ENCODE data around the gene UBC.
"Not testable (repeated sequence)": the region's sequence is repeated elsewhere in the genome, so short reads cannot be mapped to it uniquely, and the experiment has no call there.

Gene UBC

DNA sequence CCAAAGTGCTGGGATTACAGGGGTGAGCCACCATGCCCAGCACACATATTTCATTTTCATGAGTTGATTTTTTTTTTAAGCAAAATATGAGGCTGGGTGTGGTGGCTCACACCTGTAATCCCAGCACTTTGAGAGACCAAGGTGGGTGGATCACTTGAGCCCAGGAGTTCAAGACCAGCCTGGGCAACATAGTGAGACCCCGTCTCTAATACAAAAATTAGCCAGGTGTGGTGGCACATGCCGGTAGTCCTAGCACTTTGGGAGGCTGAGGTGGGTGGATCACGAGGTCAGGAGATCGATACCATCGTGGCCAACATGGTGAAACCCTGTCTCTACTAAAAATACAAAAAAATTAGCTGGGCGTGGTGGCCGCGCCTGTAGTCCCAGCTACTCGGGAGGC, 17.1 kb upstream of the UBC start:
- H3K4me3 ChIP-seq (ENCODE audit: low read depth, low read length) = not testable (repeated sequence)

DNA sequence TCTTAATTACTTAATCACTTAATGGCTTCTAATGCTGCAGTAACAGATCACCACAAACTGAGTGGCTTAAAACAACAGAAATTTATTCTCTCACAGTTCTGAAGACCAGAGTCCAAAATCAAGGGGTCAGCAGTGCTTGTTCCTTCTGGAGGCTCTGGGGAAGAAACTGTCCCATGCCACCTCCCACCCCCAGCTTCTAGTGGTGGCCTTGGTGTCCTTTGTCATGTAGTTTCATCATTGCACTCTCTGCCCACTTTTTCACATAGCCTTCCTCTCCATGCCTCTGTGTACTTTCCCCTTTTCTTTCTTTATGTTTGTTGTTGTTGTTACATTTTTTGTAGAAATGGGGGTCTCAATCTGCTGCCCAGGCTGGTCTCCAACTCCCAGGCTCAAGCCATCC, 16.1 kb upstream of the UBC start:
- no peak overlapping the region for H3K4me3 ChIP-seq (ENCODE audit: low read depth, low read length)

DNA sequence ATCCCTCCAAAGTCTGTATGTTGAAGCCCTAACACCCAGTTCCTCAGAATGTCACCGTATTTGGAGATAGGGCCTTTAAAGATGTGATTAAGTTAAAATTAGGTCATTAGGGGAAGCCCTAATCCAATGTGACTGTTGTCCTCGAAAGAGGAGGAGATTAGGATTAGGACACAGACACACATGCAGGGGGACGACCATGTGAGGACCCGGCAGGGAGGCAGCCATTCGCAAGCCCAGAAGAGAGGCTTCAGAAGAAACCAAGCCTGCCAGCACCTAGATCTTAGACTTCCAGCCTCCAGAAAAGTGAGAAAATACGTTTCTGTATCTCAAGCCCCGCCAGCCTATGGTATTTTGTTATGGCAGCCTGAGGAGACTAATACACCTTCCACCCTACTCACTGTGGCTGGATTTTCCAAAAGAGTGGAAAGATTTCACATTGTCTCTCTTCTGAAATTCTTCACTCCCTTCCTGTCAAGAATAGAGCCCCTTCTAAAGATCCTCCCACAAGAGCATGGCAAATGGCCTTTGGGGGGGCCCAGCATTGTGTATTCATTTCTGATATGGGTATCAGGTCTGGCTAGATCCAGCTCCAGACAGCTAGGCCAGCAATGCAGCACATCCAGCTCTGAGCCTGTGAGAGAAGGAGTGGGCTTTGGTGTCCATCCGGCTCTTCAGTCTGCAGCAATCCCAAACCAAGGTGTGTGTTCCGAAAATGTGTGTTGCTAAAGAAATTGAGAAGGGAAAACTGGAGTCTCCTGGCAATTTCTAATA, 15.4 kb upstream of the UBC start:
- no peak overlapping the region for H3K4me3 ChIP-seq (ENCODE audit: low read depth, low read length)

DNA sequence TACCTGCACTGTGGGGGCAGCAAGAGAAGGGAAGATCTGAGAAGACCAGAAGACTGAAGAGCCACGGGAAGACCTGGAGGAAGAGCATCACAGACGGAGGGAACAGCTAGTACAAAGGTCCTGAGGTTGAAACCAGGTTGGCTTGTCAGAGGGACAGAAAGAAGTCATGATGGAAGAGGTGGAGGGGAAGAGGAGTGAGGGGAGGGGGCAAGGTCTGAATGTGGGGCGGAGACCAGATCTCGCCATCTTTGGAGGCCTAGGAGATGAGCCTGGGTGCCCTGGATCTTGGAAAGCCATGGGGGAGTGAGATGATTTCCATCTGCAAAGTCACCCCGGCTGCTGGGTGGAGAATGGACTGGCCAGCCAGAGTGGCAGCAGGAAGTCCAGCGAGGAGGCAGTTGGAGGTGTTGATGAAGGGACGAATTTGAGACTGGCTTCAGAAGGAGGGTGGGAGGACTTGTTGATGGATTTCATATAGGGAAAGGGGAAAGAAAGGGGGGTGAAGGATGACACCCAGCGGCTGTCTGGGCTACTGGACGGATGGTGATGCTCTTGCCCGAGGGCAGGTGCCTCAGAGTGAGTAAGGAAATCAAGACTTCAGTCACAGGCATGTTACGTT, 14.6 kb upstream of the UBC start:
- H3K4me3 ChIP-seq (ENCODE audit: low read depth, low read length) = no peak overlapping the region

DNA sequence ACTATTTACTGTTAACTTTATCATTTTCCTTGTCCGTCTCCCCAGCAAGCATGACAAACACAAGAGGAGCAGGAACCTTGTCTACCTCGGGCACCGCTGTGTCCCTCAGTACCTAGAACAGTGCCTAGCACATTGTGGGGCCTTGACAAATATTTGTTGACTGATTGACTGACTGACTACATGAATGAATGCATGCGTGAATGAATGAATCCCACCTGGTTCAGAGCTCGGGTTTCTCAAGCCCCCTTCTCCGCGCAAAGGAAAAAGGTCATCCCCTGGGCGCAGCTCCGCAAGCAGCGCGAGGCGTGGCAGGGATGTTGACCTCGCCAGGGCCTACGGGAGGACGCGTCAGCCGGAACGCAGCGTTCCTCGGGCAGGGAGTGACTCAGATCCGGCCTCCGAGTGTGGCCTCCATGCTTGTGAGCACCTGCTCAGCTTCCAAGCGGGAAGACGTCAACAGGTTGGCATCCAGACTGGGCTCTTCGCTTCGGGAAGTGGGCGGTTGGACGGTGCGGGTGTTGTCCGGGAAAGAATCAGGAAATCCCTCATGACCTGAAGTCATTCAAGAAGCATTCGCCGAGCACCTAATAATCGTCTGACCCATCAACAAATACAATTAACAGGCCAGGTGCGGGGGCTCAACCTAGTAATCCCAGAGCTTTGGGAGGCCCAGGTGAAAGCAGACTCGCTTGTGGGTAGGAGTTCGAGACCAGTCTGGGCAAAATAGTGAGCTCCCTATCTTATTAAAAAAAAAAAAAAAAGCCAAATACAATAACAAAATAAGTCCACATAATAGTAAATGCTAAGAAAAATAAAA, 13.9 kb upstream of the UBC start:
- H3K4me3 ChIP-seq (ENCODE audit: low read depth, low read length) = peak overlapping the region; percentile 54

DNA sequence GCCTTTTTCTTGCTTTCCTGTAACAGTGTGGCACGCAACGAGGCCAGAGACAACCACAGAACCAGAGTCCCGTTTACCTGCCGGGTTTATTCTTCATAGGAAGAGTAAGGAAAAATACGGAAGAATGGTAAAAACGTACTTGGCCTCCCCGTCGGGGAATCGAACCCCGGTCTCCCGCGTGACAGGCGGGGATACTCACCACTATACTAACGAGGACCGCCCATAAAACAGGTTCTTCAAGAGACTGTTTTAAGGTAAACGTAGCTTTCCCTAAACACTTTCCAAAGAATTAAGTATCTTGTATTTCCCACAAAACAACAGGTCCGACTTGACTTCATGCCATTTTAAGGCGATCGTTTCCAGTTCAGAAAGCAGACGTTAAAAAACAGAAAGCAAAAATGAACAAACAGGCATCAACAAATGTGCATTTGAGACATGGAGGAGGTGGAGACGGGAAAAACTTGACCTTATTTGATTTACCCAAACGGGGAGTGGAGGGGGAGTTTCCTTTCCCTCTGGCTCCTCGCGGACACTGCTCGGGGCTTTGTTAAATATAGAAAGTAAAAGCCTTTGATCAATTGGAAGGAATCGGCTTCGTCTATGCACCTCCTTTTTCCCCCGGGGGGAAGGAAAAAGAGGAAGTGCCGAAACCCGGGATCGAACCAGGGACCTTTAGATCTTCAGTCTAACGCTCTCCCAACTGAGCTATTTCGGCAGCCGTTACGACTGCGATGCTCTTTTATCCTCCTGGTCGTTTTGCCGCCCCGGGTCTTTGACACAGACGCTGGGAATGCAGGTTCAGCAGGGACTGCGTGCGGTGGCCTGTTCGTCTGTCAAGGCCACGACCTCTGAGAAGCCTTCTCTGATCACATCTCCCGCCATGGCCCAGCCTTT, 13.0 kb upstream of the UBC start:
- peak overlapping the region; percentile 96 for H3K4me3 ChIP-seq (ENCODE audit: low read depth, low read length)

DNA sequence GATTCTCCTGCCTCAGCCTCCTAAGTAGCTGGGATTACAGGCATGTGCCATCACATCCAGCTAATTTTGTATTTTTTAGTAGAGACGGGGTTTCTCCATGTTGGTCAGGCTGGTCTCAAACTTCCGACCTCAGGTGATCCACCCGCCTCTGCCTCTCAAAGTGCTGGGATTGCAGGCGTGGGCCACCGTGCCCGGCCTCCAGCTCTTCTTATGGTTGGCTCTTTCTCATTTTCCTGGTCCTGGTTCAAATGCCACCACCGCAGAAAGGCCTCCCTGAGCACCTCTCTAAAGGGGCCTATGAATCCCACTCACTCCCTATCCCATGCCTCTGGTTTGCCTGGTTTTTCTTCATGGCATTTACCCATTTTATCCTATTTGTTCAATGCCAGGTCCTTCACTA, 11.3 kb upstream of the UBC start:
- not testable (repeated sequence) for H3K4me3 ChIP-seq (ENCODE audit: low read depth, low read length)

DNA sequence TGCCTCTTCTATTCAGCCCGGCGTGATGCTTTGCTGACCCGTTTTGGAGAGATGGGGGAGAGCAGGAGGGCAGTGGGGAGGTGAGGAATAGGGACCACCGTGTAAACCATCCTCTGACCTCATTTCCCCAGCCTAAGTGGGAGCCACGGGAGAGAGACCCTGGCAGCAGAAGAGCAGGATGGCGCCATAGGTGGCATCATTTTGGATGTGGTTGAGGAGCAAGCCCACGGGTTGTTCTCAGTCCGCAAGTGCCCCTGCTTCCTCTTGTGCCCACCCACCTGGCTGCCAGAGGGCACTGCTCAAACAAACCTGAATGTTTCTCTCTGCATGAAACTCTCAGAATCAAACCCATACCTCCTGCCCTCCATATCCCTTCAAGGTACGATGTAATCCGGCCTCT, 10.7 kb upstream of the UBC start:
- H3K4me3 ChIP-seq (ENCODE audit: low read depth, low read length) = no peak overlapping the region

DNA sequence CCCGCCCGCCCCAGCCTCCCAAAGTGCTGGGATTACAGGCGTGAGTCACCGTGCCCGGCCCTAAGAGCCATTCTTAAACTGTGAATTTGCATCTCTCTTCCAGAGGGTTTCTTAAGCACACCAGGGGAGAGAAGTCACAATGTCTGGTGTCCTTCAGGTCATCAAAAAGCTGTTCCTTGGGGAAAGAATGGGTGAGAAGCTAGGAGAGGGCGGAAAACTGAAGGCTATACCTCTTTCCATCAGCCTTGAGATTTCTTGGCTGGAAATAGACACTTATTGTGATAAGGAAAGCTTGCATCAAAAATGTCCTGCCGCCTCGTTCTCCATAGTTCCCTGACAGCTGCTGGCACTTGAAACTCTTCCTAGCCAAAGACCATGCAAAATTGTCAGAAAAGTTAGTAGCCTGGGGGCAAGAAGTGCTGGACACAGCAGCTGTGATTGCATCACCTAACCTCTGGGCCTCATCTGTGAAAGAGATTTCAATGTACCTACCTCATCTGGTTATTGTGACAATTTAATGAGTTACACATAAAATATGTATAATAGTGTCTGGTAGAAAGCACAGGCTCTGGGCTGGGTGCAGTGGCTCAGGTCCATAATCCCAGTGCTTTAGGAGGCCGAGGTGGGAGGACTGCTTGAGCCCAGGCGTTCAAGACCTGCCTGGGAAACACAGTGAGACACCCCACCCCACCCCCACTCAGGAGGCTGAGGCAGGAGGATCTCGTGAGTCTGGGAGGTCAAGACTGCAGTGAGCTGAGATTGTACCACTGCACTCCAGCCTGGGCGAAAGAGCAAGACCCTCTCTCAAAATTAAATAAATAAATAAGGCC, 9.7 kb upstream of the UBC start:
- no peak overlapping the region for H3K4me3 ChIP-seq (ENCODE audit: low read depth, low read length)

DNA sequence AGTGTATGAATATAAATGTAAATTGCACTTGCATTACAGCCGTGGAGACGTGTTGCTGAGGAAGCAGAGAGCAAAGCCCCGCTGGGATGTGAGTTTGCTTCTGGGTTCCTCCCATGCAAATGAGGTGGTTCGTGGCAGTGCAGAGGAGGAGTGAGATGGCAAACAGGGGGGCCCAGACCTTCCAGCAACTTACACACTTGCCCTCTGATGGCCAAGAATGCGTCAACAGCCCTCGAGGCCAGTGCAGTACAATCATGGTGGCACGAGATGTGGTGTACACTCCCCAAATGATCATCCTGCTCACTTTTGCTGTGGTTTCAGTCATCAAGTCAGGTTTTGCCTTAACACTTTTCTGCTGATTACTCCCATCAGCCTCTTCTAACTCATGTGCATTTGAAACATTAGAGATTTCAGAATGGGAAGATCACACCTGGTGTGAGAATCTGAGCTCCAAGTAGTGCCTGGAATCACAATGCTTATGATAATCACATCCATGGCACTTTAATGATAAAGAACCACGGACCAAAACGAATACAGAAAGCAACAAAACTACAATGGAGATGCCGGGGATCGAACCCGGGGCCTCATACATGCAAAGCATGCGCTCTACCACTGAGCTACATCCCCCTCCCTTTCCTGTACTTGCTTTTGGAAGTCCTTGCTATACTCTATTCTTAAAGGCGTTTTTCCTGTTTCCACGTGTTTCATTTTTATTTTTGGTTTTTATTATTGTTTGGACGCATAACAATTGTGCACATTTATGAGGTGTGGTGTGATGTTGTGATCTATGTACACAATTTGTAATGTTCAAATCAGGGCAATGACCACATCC, 7.0 kb upstream of the UBC start:
- H3K4me3 ChIP-seq (ENCODE audit: low read depth, low read length) = peak overlapping the region; percentile 56

DNA sequence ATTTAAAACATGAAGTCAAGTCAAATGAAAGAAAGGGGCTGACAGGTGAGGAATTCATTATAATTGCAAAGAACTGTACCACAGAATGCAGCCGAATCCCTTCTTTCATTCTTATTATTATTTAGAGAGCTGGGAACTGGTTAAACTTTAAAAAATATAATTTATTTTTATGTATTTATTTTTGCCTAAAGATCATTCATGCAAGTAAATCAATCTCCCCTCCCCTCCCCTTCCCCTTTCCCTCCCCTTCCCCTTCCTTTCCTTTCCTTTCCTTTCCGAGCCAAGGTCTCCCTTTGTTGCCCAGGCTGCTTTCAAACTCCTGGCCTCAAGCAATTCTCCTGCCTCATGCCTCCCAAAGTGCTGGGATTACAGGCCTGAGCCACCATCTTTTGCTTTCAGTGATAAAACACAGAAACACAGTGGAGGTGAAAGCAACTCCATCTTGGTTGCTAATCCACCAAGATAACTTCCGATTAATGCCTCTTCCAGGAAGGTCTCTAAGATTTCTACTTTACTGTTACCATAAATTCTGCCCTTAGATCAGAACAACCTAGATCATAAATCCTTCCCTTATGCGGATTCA, 6.0 kb upstream of the UBC start:
- peak overlapping the region; percentile 18 for H3K4me3 ChIP-seq (ENCODE audit: low read depth, low read length)

DNA sequence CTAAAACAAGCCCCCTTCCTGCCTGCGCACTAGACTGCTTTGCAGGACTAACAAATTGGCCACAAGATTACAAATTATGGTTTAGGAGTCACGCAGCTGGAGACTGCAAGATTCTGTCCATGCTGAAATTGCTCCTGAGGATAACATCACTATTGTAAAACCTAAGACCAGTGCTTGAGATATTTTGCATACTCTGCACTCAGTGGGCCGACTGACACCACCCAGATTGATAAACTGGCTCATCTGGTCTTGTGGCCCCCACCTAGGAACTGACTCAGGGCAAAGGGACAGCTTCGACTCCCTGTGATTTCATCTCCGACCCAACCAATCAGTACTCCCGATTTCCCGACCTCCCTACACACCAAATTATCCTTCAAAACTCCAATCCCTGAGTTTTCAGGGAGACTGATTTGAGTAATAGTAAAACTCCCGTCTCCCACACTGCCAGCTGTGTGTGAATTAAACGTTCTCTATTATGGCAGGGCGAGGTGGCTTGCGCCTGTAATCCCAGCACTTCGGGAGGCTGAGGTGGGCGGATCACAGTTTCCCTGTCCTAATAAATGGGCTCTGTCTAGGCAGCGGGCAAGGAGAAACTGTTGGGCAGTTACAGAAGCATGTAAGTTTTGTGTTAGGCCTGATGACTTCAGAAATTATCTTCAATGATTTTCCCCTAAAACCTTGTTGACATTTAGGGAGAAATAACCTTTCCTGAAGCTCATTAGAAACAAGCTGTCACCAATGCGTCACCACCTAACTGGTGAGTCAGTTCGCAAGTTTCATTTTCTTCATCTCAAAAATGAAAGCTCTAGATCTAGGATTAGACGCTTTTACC, 5.3 kb upstream of the UBC start:
- peak overlapping the region; percentile 18 for H3K4me3 ChIP-seq (ENCODE audit: low read depth, low read length)

DNA sequence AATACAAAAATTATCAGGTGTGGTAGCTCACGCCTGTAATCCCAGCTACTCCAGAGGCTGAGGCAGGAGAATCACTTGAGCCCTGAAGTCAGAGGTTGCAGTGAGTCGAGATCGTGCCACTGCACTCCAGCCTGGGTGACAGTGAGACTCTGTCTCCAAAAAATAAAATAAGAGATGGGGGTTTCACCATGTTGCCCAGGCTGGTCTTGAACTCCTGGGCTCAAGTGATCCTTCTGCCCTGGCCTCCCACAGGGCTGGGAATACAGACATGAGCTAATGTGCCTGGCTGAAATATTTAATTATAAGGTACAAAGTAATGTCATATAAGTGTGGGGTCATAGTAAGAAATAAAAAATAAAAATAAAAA, 4.2 kb upstream of the UBC start:
- H3K4me3 ChIP-seq (ENCODE audit: low read depth, low read length) = not testable (repeated sequence)

DNA sequence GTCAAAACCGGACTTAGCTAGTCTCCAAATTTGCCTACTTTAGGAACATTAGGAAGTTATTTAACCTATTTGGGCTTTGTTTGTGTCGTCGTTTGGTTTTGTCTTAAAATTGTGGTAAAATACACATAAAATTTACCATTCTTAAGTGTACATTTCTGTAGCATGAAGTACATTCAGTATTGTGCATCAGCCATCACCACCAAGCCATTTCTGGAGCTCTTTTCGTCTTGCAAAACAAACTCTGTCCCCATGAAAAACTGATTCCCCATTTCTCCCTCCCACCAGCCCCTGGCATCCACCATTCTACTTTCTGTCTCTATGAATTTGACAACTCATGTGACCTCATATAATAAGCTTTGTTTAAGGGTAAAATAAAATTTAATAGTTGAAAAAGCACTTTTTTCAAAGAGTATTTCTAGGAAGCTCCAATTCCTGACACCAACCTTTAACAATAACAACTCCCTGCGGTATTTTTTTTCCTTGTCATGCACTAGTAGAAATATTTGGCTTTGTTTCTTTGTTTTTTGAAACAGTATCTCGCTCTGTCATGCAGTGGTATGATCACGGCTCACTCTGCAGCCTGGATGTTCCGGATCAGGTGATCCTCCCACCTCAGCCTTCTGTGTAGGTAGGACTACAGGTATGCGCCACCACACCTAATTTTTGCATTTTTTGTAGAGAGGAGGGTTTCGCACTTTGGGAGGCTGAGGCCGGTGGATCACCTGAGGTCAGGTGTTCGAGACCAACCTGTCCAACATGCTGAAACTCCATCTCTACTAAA, 3.6 kb upstream of the UBC start:
- peak overlapping the region; percentile 25 for H3K4me3 ChIP-seq (ENCODE audit: low read depth, low read length)

DNA sequence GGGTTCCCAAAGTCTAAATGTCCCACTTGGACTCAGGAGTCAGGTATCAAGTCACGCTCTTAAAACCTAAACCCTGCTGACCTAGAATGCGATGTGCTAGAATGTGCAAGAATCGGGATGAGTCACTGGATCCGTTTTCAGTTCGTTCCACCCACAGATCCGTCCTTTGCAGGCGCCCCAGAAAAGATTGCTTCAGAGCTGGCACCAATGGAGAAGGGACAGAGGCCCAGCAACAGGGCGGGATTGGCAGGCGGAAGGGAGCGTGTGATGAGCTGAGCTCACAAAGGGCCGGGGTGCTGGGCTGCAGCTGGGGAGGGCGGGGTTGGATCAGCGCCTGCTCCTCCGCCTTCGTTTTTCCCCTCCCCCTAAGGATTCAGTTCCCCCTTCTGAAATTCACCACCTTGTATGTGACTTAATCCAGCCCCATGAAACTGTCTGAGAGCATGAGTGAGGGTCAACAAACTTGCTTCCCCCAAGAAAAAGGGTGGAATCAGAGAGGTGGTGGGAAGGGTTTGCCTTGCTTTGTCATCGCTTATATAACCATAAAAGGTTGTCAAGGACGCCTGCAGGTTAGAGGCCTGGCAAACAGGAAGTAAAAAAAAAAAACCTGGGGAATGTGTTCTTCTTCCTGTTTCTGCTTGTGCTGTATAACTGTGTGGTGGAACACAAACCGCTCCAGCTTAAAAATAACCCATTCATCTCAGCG, 2.8 kb upstream of the UBC start:
- H3K4me3 ChIP-seq (ENCODE audit: low read depth, low read length) = peak overlapping the region; percentile 25

DNA sequence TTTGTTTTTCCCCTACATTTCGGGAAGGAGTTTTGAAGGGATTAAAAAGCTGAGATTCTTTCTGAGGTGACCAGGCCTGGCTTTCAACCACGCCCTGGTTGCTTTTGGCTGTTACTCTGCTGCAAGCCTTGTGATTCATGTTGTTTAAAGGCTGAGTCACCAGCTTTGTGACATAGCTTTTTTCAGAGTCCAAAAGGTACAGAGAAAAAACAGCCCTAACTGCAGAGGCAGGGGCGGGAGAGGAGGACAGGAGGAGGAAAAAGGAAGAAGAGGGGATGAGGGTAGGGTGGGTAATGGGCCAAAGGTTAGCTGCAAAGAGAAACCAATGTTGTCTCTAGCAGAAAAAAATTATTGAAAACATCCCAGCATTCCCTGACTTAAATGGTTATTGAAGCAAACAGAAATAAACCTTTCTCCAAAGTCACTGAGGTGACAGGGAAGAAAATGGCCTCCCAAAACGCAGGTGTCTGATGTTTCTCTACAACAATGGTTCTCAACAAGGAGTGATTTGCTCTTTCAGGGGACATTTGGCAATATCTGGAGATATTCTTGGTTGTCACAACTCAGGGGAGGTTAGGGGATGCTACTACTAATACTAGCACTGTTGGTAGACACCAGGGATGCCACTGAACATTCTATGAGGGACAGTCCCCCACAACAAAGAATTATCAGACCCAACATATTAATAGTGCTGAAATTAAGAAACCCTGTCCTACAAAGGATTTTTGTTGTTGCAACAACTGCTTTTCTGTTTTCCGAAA, 2.1 kb upstream of the UBC start:
- H3K4me3 ChIP-seq (ENCODE audit: low read depth, low read length) = no peak overlapping the region

Data from iPS-11a (cell line).